Measurements from ENCODE around the gene PWP2.
"Not testable (repeated sequence)": the region's sequence is repeated elsewhere in the genome, so short reads cannot be mapped to it uniquely, and the experiment has no call there.

PWP2 gene

DNA sequence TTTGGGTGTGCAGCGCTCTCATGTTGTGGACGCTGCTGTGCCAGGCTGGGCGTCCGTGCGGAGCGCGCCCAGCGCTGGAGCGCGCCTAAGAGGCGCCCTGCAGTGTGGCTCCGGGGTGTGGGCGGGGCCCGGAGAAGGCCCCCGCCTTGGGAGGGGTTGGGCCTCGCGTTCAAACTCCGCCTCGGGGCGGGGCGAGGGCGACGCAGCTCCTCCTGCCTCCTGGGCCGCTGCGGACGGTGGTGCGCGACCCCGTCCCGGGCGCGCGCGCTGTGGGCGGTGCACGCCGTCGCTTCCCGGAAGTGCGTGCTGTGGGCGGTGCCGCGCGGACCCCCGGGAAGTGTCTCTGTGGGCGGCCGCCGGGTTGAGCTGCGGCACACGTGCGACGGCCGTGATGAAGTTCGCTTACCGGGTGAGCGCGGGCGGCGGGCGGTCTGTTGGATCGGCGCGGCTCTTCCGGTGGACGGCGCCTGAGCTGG is at the start of gene PWP2:
TSS of gene PWP2 (plus strand) at position 374 of the 476 bp plus-strand sequence. CDS start at position 392, 18 bp downstream.
- DNase-seq (ENCODE audit: low read depth in 2 of 2), result not testable (repeated sequence)

DNA sequence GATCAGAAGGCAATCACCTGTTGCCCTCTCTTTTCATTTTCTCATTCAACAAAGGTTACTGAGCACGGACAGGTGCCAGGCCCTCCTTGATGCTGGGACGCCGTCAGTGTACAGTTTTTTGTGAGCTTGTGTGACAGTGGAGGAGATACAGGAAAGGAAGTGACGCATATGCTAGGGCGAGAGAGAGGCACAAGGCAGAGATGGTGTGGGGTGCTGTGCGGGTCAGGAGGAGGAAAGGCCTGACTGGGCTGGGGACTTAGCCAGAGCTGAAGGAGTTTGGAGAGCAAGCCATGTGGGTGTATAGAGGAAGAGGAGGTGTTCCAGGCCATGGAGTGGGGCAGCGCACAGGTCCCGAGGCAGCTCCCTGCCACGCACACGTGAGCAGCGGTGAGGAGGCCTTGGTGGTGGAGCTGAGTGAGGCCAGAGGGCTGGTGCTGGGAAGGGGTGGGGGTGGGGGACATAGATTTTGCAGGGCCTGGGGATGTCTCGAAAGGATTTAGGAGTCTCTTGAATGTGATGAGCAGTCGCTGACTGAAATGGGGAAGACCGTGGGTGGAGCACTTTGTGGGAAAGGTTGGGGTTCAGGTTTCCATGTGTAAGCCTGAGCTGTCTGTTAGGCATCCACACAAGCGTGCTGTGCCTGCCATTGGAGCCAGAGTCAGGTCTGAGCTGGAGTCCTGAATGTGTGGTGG is 49.1 kb upstream of the PWP2 start:
- no peak for DNase-seq (ENCODE audit: low read depth in 2 of 2)

DNA sequence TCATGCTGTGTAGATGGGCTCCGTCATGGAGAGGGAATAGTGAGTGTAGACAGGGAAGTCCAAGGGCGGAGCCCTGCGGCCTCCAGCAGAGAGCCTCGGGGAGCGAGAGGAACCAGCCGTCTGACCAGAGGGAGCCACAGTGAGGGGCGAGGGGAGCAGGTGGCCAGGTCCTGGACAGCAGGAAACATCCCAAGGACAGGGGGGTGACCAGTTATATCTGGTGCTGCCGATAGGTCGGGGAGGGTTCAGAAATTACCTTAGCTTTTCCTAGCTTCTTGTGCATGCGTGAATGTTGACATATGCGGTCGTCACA is 48.6 kb upstream of the PWP2 start:
- DNase-seq (ENCODE audit: low read depth in 2 of 2), result no peak

DNA sequence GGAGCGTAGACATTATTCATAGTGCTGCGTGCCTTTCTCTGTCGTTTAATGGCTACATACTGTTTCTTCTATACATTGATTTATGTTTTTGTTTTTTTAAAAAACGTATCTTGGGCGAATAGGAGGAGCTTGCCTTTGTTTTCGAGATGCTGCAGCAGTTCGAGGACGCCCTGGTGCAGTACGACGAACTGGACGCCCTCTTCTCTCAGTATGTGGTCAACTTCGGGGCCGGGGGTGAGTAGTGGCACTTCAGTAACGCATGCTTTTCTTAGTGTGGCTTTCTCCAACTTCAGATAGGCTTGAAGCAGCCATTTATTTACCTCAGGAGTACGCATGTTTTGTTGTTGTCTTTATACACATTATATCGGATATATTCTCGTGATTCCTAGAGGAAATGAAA is 48.2 kb upstream of the PWP2 start:
- no peak for DNase-seq (ENCODE audit: low read depth in 2 of 2)

DNA sequence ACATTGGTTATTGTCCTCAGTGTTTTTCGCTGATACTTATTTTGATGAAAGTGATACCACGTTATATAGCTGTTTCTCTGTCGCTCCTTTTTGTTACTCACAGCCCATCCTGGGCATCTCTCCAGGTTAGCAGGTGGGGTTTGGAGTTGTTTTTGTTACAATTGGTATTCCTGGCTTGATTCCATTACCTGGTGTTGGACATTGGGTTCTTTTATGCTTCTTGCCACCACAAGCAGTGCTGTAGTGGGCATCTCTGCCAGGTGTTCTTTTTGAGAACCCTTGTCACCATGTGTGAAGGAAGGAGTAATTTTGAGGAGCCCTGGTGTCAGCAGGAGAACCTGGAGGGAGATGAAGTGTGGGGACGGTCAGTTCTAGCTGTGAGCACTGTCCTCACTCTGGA is 47.5 kb upstream of the PWP2 start:
- DNase-seq (ENCODE audit: low read depth in 2 of 2), result no peak

DNA sequence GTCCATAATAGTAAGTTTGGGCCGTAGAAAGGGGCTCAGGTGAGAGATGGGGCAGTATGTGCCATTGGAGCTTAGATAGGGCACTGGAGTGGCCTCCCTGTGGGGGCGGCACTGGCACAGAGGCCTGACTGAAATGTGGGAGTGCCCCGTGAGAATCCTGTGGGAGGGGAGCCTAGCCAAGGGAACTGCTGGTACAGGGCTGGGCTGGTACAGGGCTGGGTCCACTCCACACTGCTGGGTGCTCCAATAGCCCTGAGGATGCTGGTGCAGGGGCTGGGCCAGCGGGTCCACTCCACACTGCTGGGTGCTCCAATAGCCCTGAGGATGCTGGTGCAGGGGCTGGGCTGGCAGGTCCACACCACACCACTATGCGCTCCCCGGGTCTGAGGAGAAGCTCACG is 44.8 kb upstream of the PWP2 start:
- DNase-seq (ENCODE audit: low read depth in 2 of 2), result no peak

DNA sequence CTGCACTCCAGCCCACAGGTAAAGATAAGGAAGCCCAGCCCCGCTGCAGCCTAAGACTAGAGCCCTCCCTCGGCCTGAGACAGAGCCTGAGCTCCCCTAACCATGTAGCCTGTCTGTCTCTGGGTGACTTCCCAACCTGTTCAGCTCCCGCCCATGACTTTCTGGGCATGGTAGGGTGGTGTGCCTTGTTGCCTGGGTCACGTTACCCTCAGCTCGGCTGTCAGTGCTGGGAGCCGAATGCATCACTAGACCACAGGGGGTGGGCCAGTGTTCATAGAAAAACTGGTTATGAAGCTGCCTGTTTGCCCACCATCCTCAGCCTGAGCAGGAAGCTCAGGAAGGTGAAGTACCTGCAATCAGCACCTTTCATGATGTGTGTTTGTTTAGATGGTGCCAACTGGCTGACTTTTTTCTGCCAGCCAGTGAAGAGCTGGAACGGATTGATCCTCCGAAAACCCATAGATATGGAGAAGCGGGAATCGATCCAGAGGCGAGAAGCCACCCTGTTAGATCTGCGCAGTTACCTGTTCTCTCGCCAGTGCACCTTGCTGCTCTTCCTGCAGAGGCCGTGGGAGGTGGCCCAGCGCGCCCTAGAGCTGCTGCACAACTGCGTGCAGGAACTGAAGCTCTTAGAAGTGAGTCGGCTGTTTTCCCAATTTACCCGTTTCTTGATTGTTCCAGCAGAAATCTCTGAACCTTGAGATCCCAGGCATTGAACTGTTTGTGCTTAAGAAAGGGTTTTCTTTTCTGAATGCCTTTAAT is 43.9 kb upstream of the PWP2 start:
- DNase-seq (ENCODE audit: low read depth in 2 of 2), result no peak

DNA sequence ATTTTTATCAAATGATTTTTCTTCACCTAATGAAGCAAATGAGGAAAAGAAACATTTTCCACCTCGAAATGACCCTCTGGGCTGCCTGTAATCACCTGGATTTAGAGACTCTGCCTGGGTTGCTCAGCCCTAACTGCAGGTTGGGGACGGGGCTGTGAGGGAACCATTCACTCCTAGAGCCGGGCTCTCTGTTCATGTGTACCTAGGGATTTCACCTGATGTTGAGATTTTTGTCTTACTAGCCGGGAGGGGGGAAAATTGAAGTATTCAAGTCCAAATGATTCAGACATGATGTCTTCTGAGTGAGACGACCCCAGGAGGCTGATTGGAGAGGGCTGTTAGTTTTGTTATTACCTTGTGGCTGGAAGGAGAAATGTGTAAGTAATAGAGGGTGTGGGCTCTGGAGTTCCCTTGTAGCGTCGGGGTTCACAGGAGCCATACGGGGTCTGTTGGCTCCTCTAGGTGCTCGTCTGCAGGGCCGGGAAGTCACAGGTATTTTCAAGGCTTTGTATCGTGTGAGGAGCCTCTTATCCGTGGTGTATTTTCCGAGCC is 42.3 kb upstream of the PWP2 start:
- DNase-seq (ENCODE audit: low read depth in 2 of 2), result no peak

DNA sequence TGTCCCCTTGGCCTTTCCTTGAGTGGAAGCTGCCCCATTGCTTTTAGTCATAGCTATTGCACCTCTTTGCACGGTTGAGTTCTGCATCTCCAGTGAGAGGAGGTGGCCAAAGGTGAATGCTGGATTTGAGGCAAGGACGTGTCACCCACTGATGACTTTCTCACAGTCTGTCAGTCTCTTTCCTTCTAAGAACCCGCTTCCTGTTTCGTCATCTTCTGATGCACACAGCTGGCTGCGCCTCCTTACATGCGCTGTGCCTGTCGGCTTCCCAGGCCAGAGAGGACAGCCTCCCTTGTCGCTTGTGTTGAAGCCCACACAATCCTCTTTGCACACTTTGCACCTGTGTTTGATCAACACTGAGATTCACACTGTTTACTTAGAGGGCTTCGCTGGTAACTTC is 41.8 kb upstream of the PWP2 start:
- peak; percentile 60 to 67 for DNase-seq (ENCODE audit: low read depth in 2 of 2)

DNA sequence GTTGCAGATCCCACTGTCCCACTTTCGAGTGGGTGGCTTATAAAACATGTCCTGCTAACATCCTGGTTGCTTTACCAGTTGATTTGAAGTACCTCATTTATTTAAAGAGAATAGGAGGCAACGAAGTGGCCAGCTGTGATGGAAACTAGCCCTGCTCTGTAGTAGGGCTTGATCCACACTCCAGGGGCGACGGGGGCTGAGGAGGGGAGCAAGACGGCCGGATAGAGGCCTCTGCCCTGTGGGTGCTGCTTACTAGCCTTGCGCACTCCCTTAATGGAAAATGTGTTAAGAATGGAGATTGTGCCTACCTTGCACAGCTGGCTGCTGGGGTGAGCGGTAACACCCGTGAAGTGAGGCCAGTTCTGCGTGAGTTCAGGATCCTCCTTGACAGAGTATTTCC is 41.1 kb upstream of the PWP2 start:
- no peak for DNase-seq (ENCODE audit: low read depth in 2 of 2)

DNA sequence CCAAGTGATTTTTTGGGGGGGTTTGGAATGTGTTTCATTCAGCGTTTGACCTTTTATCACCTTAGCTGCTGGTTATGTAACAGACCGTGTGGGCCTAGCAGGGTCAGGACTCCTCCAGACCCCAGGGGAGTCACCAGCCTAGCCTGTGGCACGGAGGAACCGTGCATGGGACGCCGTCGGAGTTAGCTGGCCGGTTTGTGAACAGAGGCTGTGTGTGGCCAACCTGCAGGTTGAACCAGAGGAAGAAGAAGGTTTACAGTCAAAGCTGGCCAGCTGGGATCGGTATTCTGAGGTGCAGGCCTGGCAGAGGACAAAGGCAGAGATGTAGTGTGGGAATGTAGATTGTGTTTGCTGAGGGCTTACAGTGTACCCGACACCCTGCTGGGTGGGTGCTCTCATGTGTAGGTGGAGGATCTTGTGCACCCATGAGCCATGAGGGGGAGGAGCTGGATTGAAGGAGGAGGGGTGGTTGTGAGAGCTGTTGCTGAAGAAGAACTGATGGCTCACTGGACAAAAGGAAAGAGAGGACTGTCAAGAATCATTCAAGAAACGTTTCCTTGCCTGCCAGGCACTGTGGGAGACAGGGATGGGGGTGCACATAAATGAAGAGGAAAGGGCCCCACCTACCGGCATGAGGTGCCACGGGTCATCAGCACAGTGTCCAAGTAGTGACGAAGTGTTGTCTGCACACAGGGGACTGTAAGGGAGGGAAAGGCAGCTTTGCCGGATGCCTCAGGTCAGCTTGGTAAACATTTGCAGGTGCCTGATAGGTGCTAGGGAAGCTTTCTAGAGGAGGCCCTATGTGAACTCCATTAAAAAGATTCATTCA is 40.0 kb upstream of the PWP2 start:
- no peak for DNase-seq (ENCODE audit: low read depth in 2 of 2)

DNA sequence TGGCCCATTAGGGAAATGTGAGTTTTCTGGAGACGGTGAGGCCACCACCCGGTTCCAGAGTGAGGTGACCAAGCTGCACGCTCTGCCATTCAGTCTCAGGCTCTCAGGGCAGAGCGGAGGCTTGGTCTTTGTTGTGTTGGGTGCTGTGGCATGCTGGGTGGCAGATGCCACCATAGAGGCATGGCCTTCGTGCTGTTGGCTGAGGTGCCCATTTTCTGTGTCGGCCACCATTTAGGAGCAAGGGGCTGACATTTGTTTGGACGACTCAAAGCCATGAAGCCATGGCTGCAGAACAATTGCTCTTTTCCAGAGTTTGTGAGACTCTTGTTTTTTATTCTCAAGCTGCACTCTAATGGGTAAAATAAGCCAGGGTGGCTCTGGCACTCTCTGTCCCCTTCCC is 36.8 kb upstream of the PWP2 start:
- DNase-seq (ENCODE audit: low read depth in 2 of 2), result no peak

DNA sequence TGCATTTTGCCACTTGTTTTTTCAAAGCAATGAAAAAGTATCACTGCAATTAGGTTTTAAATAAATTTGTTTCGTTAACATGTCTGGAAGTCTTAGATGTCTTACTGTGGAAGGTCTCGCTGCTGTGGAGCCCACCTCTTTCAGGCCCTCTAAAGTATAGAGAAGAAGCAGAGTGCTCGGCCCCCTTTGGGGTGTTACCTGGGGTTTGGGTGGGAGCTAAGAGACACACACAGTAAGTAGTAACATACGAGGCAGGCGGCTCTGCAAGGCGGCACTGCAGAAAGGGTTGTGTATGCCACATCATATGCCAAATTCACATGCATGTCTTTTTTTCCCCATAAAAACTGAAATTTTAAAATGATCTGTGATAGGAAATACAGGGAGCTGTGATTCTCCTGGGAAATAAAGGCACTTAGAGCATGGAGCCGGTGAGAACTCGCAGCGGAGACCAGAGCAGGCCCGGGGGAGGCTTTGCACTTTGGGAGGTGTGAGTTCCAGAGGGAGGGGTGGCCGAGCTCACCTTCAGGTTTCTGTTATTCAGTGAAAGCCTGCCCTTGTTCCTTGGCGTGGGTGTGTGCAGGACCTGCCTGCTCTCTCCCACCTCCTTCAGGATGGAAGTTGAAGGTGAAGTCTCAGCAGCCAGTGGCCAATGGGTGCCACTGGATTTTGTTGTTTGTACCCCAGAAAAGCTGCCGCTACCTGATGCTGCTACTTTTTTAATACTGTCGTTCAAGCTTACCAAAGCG is 35.7 kb upstream of the PWP2 start:
- no peak for DNase-seq (ENCODE audit: low read depth in 2 of 2)

DNA sequence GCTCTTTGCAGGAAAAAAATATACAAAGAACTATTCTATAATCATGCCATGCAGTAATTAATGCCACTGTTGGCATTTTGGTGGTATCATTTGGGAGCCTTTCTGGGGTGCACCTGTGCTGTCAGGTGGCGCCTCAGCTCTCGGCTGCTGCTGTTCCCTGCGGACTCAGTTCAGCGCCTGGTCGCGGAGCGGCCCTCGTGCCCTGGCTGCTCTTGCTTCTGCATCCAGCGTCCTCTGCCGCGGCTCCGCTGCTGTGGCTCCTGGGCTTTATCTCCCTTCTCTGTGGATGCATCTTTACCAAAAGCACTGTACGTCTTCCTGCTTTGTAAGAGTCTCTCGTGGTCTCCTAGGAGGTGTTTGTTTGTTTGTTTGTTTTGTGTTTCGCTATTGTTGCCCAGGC is 35.1 kb upstream of the PWP2 start:
- DNase-seq (ENCODE audit: low read depth in 2 of 2), result no peak

DNA sequence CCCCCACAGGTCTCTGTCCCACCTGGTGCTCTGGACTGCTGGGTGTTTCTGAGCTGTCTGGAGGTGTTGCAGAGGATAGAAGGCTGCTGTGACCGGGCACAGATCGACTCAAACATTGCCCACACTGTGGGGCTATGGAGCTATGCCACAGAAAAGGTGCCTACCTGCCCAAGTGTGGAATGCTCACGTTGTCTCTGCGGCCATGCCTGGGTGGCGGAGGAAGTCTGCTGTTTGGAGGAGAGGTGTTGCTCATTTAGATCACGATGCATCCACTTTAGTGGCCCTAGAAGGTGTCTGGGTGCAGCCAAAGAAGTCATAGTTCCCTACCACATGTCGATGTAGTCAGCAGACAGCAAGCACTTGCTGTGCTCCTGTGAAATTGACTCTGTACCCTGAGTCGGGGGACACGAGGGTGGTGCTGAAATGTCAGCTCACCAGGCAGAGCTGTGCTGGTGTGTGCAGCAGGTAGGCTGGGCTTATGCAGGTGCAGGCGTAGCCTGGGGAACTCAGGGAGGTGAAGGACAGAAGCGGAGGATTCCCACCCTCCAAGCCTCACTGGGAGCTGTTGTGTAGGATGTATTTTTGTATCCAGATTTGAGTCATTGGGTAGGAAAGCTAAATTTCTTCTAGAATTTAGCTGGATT is 32.8 kb upstream of the PWP2 start:
- DNase-seq (ENCODE audit: low read depth in 2 of 2), result no peak

DNA sequence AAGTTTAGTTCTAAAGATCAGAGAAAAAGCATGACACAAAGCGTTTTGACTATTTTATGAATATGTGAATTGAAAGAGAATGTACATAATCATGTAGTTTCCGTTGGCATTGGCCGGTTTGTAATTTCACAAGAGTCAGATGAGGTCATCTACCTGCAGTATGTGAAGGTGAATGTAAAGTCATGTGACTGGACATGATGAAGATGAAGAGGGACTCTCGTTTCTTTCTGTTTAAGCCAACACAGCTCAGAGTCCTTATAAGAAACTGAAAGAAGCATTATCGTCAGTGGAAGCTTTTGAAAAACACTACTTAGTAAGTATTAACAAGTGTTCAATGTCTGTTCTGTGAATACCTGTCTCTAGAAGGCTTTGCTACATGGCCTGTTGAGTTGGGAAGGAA is 30.9 kb upstream of the PWP2 start:
- DNase-seq (ENCODE audit: low read depth in 2 of 2), result no peak

DNA sequence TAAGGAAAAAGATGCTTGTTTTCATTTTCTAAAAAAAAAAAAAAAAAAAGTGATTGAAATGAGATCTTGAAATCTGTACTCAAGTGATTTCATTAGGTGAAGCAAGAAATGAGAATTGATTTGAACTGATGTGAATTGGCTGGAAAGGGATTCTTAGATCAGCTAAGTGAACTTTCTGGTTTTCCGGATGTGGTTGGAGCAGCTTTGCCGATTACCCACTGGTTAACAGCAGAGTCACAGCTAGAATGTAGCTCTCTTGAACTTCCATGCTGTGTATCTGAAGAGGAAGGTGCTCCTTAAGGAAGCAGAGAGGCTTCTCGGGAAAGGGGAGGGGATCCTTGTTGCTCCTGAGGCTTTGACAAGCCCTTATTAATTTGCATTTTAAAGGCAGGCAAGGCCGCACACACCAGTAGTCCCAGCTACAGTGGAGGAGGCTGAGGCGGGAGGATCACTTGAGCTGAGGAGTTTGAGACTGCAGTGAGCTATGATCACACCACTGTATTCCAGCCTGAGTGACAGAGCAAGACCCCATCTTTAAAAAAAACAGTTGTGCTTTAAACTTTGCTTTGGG is 28.7 kb upstream of the PWP2 start:
- no peak for DNase-seq (ENCODE audit: low read depth in 2 of 2)

DNA sequence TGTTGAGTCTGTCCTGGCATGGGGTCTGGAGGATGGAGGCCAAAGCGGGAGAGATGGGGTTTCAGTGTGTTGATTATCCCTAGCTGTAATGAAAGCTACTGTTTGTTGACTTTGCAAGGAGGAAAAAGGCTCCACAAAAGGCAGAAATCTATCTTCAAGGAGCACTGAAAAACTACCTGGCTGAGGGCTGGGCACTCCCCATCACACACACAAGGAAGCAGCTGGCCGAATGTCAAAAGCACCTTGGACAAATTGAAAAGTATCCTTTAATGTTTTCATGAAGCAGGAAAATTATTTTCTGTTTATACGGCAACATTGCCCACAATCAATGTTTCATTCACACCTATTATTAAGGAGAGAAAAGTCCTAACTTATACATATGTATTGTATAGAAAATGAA is 27.8 kb upstream of the PWP2 start:
- DNase-seq (ENCODE audit: low read depth in 2 of 2), result no peak

DNA sequence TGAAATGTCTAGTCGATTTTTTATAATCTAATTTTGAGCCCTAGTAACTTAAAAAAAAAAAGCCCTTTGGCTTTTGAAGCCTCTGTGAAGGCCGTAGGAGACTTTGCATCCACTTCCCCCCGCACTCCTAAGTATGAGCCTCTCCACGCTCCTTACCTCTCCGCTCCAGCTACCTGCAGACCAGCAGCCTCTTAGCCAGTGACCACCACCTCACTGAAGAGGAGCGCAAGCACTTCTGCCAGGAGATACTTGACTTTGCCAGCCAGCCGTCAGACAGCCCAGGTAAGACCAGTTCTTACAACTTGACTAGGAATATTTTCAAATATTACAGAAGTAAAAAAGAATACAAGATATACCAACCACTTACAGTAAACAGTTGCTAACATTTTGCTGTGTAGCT is 27.4 kb upstream of the PWP2 start:
- no peak for DNase-seq (ENCODE audit: low read depth in 2 of 2)

DNA sequence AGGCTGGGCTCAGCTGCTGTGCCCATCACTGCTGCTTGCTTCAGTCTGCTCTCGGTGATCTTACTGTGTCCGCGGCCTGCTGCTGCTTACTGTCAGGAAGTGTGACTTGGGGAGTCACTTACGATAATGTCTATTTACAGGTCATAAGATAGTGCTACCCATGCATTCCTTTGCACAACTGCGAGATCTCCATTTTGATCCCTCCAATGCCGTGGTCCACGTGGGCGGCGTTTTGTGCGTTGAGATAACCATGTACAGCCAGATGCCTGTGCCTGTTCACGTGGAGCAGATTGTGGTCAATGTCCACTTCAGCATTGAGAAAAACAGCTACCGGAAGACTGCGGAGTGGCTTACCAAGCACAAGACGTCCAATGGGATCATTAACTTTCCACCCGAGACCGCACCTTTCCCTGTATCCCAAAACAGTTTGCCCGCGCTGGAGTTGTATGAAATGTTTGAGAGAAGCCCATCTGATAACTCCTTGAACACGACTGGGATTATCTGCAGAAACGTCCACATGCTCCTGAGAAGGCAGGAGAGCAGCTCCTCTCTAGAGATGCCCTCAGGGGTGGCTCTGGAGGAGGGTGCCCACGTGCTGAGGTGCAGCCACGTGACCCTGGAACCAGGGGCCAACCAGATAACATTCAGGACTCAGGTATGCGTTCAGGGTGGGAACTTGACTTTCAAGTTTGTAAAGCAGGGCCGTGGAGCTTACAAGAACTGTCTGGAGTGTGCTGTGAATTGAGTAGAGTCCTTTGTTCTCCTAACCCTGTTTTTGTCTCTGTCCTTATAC is 24.4 kb upstream of the PWP2 start:
- DNase-seq (ENCODE audit: low read depth in 2 of 2), result no peak
